ENCODE measurements around the gene NIPA2. TPM values are rescaled to one million over a fixed set of nuclear protein-coding genes. Genes with fewer than 3 reads are reported as not detected.

Gene NIPA2
- total RNA-seq, 2 donors from 2014 or later: 72.2 to 99.5 TPM

GRCh38 chr15:22866079-22866478, 27.6 kb downstream of the NIPA2 start:
- Histone ChIP-seq H3K27ac (no peak overlapping the region), H3K4me1 (no peaks in the 10 kb centered on the region), H3K4me3 (no peak overlapping the region), H3K9me3 (no peaks in the 10 kb centered on the region), H3K36me3 (peaks cover 15% of the 10 kb centered on the region), H3K27me3 (no peaks in the 10 kb centered on the region), H3K9ac (ENCODE audit: low read depth in 2 of 2, low read length in 2 of 2) (no peak overlapping the region)
- TF ChIP-seq, protein P1, sequence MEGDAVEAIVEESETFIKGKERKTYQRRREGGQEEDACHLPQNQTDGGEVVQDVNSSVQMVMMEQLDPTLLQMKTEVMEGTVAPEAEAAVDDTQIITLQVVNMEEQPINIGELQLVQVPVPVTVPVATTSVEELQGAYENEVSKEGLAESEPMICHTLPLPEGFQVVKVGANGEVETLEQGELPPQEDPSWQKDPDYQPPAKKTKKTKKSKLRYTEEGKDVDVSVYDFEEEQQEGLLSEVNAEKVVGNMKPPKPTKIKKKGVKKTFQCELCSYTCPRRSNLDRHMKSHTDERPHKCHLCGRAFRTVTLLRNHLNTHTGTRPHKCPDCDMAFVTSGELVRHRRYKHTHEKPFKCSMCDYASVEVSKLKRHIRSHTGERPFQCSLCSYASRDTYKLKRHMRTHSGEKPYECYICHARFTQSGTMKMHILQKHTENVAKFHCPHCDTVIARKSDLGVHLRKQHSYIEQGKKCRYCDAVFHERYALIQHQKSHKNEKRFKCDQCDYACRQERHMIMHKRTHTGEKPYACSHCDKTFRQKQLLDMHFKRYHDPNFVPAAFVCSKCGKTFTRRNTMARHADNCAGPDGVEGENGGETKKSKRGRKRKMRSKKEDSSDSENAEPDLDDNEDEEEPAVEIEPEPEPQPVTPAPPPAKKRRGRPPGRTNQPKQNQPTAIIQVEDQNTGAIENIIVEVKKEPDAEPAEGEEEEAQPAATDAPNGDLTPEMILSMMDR (IDR thresholded peaks at IDR 0.05): no peak
- no peak for DNase-seq
- intact Hi-C loops (cut with DNase I): no loop called here

- TF ChIP-seq, protein P1 (IDR thresholded peaks at IDR 0.05): no peak
- no peaks in the 10 kb centered on the region for H3K27me3 ChIP-seq
- no peak overlapping the region for H3K9ac ChIP-seq (ENCODE audit: low read depth in 2 of 2, low read length in 2 of 2)
- H3K36me3 ChIP-seq: peaks cover 15% of the 10 kb centered on the region
- no peak for DNase-seq
- H3K4me3 ChIP-seq: no peak overlapping the region
- no peak overlapping the region for H3K27ac ChIP-seq
- H3K9me3 ChIP-seq: no peaks in the 10 kb centered on the region
- H3K4me1 ChIP-seq: no peaks in the 10 kb centered on the region
- intact Hi-C loops (cut with DNase I): no loop called here
Measured at GRCh38 chr15:22867886-22868285, 29.4 kb downstream of the NIPA2 start.

DNA sequence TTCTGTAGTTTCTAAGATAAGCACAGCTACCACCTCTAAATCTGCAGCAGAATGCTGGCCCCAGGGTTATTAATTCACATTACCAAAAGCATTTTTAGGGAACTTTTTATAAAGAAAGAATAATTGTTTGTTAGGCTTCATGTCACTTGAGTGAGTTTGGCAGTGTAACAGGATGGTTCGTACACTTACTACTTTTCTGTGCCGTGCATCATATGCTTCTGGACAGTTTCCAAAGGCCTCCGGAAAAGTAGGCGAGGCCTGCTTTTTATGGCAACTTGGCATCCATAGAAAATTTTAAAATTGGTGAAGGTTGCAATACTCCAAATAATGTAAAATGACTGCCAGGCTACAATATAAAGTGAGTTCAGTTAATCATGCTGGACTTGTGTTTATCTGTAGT, 30.0 kb downstream of the NIPA2 start:
- Histone ChIP-seq H3K27me3 (no peaks in the 10 kb centered on the region), H3K9ac (ENCODE audit: low read depth in 2 of 2, low read length in 2 of 2) (no peak overlapping the region), H3K36me3 (peaks cover 15% of the 10 kb centered on the region), H3K4me1 (no peaks in the 10 kb centered on the region), H3K9me3 (no peaks in the 10 kb centered on the region), H3K4me3 (no peak overlapping the region), H3K27ac (no peak overlapping the region)
- intact Hi-C loops (cut with DNase I): no loop called here
- no peak for DNase-seq
- TF ChIP-seq, protein P1 (IDR thresholded peaks at IDR 0.05): no peak

DNA sequence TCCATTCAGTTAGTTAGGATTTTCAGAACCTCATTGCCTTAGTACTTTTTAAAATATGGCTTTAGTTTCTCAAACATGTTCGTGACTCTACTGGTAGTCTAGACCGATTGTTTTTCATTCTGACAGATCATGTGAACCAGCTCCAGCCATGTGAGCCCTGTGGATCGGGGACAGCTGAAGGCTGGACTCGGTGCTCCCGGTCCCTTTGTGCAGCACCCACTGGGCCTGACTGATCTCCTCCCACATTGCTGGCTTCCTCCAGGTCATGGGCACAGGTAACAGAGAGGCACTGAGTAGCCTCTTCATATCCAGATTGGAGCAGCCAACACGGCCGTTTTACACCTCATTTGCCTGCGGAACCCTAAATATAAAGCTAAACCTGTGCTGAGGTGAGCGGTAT, 30.5 kb downstream of the NIPA2 start:
- H3K9ac ChIP-seq (ENCODE audit: low read depth in 2 of 2, low read length in 2 of 2): no peak overlapping the region
- no peaks in the 10 kb centered on the region for H3K27me3 ChIP-seq
- no peak overlapping the region for H3K27ac ChIP-seq
- H3K4me3 ChIP-seq: no peak overlapping the region
- TF ChIP-seq, protein P1 (IDR thresholded peaks at IDR 0.05): no peak
- H3K4me1 ChIP-seq: no peaks in the 10 kb centered on the region
- no peaks in the 10 kb centered on the region for H3K9me3 ChIP-seq
- peaks cover 15% of the 10 kb centered on the region for H3K36me3 ChIP-seq
- intact Hi-C loops (cut with DNase I): no loop called here
- DNase-seq: no peak

GRCh38 chr15:22869856-22870255, 31.4 kb downstream of the NIPA2 start:
- Histone ChIP-seq H3K9me3 (no peaks in the 10 kb centered on the region), H3K36me3 (peaks cover 15% of the 10 kb centered on the region)
- no peak for DNase-seq

More at GRCh38 chr15:22869856-22870255, 31.4 kb downstream of the NIPA2 start:
- Histone ChIP-seq H3K9ac (ENCODE audit: low read depth in 2 of 2, low read length in 2 of 2) (no peak overlapping the region), H3K4me3 (no peak overlapping the region), H3K27me3 (no peaks in the 10 kb centered on the region), H3K4me1 (no peaks in the 10 kb centered on the region), H3K27ac (no peak overlapping the region)
- TF ChIP-seq, protein P1 (IDR thresholded peaks at IDR 0.05): no peak
- intact Hi-C loops (cut with DNase I): no loop called here
